Measurements from ENCODE around the gene NOTUM. TPM values are rescaled to one million over a fixed set of nuclear protein-coding genes. Genes with fewer than 3 reads are reported as not detected.

The NOTUM gene
- total and polyA plus RNA-seq, 4 donors = 0.71 to 7.6 (median 2.2) TPM

DNA sequence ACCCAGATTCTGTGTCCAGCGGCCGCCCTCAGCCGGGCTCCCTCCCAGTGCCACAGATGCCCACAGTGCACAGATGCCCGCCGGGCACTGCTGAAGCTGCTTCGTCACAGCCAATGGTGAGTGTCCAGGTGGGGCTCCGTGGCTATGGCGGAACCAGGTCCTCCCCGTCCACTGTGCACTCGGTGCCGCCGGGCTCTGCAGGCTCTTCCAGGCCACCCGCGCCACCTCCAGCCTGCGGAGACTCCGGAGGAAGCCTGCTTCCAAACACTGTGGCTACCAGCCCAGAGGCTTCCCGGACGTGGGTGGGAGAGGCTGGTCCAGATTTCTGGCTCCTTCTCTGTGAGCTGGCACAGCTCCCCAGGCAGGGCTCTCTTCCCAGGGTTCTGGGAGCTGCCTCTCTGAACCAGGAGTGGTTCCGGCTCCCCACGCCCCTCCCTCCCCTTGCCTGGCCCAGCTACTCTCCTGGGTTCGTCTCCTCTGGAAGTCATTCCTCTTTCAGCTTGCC lies 21.1 kb downstream of the NOTUM start:
- no peak for ATAC-seq (ENCODE audit: insufficient read depth, low FRiP score)
- H3K27me3 ChIP-seq (ENCODE audit: control insufficient read depth in 3 of 3, insufficient read depth in 3 of 3, low read length in 2 of 3) = peaks cover 0 to 6% (median 3%) of the 10 kb centered on the region in 3 donors
- no peak for DNase-seq
- WGBS, 2 donors = 70 to 75% methylated on average over 21 of the region's 21 CpGs
- no peak for TF ChIP-seq CTCF (IDR thresholded peaks at IDR 0.05; ENCODE audit: control extremely low read depth, extremely low read depth)
- peaks cover 0 to 11% (median 0%) of the 10 kb centered on the region in 5 donors for H3K4me1 ChIP-seq (ENCODE audit: control insufficient read depth in 5 of 5, insufficient read depth in 5 of 5, low read length in 5 of 5)
- no peaks in the 10 kb centered on the region for H3K9me3 ChIP-seq (ENCODE audit: control insufficient read depth in 4 of 4, insufficient read depth in 3 of 4, low read length in 3 of 4)
- no peaks in the 10 kb centered on the region for H3K36me3 ChIP-seq (ENCODE audit: control insufficient read depth in 4 of 4, insufficient read depth in 4 of 4, low read length in 4 of 4)
- no peak overlapping the region for H3K4me3 ChIP-seq
- no peak overlapping the region for H3K9ac ChIP-seq (ENCODE audit: insufficient read depth in 1 of 2, low read length in 2 of 2)
- H3K27ac ChIP-seq (ENCODE audit: low read depth in 1 of 2, low read length in 1 of 2) = no peak overlapping the region

GRCh38 chr17:81939218-81939617 lies 21.8 kb downstream of the NOTUM start:
- no peak overlapping the region for H3K4me3 ChIP-seq
- WGBS, 2 donors = 49 to 68% methylated on average over 15 of the region's 15 CpGs
- H3K27ac ChIP-seq (ENCODE audit: low read depth in 1 of 2, low read length in 1 of 2) = no peak overlapping the region
- no peak for ATAC-seq (ENCODE audit: insufficient read depth, low FRiP score)
- H3K9ac ChIP-seq (ENCODE audit: insufficient read depth in 1 of 2, low read length in 2 of 2) = no peak overlapping the region
- H3K36me3 ChIP-seq (ENCODE audit: control insufficient read depth in 4 of 4, insufficient read depth in 4 of 4, low read length in 4 of 4) = no peaks in the 10 kb centered on the region
- H3K27me3 ChIP-seq (ENCODE audit: control insufficient read depth in 3 of 3, insufficient read depth in 3 of 3, low read length in 2 of 3) = peaks cover 0 to 3% (median 2%) of the 10 kb centered on the region in 3 donors
- H3K9me3 ChIP-seq (ENCODE audit: control insufficient read depth in 4 of 4, insufficient read depth in 3 of 4, low read length in 3 of 4) = no peaks in the 10 kb centered on the region
- no peak for TF ChIP-seq CTCF (IDR thresholded peaks at IDR 0.05; ENCODE audit: control extremely low read depth, extremely low read depth)
- H3K4me1 ChIP-seq (ENCODE audit: control insufficient read depth in 5 of 5, insufficient read depth in 5 of 5, low read length in 5 of 5) = peaks cover 0 to 11% (median 0%) of the 10 kb centered on the region in 5 donors
- DNase-seq = no peak

- Histone ChIP-seq H3K27me3 (ENCODE audit: control insufficient read depth in 3 of 3, insufficient read depth in 3 of 3, low read length in 2 of 3) (peaks cover 0 to 2% (median 0%) of the 10 kb centered on the region in 3 donors), H3K9ac (ENCODE audit: insufficient read depth in 1 of 2, low read length in 2 of 2) (no peak overlapping the region), H3K27ac (ENCODE audit: low read depth in 1 of 2, low read length in 1 of 2) (no peak overlapping the region), H3K4me1 (ENCODE audit: control insufficient read depth in 5 of 5, insufficient read depth in 5 of 5, low read length in 5 of 5) (peaks cover 0 to 17% (median 5%) of the 10 kb centered on the region in 5 donors), H3K4me3 (no peak overlapping the region), H3K36me3 (ENCODE audit: control insufficient read depth in 4 of 4, insufficient read depth in 4 of 4, low read length in 4 of 4) (no peaks in the 10 kb centered on the region), H3K9me3 (ENCODE audit: control insufficient read depth in 4 of 4, insufficient read depth in 3 of 4, low read length in 3 of 4) (no peaks in the 10 kb centered on the region)
- DNase-seq (no peak), ATAC-seq (ENCODE audit: insufficient read depth, low FRiP score) (no peak)
- WGBS, 2 donors = 92 to 98% methylated on average over 6 of the region's 6 CpGs
- no peak for TF ChIP-seq CTCF (IDR thresholded peaks at IDR 0.05; ENCODE audit: control extremely low read depth, extremely low read depth)
These were observed 25.3 kb downstream of the NOTUM start for GRCh38 chr17:81935709-81936084.

Measured in lung (tissue), 12 donors.